ENCODE results near the gene VPS45.

DNA sequence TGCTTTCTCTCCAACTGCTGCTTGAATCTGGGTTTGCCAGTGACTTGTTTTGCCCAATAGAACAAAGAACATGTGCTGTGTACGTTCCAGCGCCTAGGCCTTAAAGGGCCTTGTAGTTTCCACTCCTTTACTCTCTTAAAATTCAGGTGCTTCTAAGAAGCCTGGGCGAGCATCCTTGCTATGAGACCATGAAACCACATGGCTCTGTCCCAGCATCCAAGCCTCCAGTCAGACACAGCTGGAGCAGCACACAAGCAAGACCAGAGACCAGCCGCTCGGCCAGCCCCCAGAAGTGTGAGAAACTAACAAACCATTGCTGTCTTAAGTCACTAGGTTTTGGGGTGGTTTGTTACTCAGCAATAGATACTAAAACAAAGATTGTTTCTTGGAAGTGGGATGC is 97.2 kb downstream of the VPS45 start:
- TF ChIP-seq RXRA (IDR thresholded peaks at IDR 0.05; ENCODE audit: borderline replicate concordance, low read depth), result no peak
- TF ChIP-seq EZH2phosphoT487 (IDR thresholded peaks at IDR 0.05; ENCODE audit: borderline replicate concordance, low read depth), result no peak
- TF ChIP-seq, protein P1, sequence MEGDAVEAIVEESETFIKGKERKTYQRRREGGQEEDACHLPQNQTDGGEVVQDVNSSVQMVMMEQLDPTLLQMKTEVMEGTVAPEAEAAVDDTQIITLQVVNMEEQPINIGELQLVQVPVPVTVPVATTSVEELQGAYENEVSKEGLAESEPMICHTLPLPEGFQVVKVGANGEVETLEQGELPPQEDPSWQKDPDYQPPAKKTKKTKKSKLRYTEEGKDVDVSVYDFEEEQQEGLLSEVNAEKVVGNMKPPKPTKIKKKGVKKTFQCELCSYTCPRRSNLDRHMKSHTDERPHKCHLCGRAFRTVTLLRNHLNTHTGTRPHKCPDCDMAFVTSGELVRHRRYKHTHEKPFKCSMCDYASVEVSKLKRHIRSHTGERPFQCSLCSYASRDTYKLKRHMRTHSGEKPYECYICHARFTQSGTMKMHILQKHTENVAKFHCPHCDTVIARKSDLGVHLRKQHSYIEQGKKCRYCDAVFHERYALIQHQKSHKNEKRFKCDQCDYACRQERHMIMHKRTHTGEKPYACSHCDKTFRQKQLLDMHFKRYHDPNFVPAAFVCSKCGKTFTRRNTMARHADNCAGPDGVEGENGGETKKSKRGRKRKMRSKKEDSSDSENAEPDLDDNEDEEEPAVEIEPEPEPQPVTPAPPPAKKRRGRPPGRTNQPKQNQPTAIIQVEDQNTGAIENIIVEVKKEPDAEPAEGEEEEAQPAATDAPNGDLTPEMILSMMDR (IDR thresholded peaks at IDR 0.05), result no peak
- no peak for TF ChIP-seq RFX5 (IDR thresholded peaks at IDR 0.05; ENCODE audit: low read length)
- TF ChIP-seq RAD21 (IDR thresholded peaks at IDR 0.05; ENCODE audit: low read length), result no peak
- TF ChIP-seq POLR2AphosphoS5 (IDR thresholded peaks at IDR 0.05; ENCODE audit: low read depth, low read length), result no peak
